ENCODE data around the gene ACR.

The ACR gene

GRCh38 chr22:50733521-50734342, 4.3 kb upstream of the ACR start:
- no peak overlapping the region for H3K9ac ChIP-seq (ENCODE audit: low read depth, low read length, poor library complexity, severe bottlenecking)
- H3K4me3 ChIP-seq (ENCODE audit: low read length, poor library complexity, severe bottlenecking), result no peak overlapping the region
- no peaks in the 10 kb centered on the region for H3K9me2 ChIP-seq (replicated peaks; ENCODE audit: low read depth, low read length)
- H4K20me1 ChIP-seq (ENCODE audit: insufficient read depth, low read length, poor library complexity, severe bottlenecking), result no peaks in the 10 kb centered on the region
- no peak overlapping the region for H3K4me2 ChIP-seq (ENCODE audit: low read depth, low read length, poor library complexity, severe bottlenecking)
- H3K9me3 ChIP-seq (ENCODE audit: insufficient read depth, low read depth, low read length), result no peaks in the 10 kb centered on the region; the same call in 1 of the 2 replicates
- no peaks in the 10 kb centered on the region for H3K36me3 ChIP-seq (ENCODE audit: insufficient read depth, low read length)
- no peak overlapping the region for H2AFZ ChIP-seq (ENCODE audit: low read length)
- H3K27me3 ChIP-seq (ENCODE audit: insufficient read depth, low read length, poor library complexity, severe bottlenecking), result no peaks in the 10 kb centered on the region
- H3K79me2 ChIP-seq (ENCODE audit: insufficient read depth, low read length), result no peaks in the 10 kb centered on the region
- TF ChIP-seq, protein P1, sequence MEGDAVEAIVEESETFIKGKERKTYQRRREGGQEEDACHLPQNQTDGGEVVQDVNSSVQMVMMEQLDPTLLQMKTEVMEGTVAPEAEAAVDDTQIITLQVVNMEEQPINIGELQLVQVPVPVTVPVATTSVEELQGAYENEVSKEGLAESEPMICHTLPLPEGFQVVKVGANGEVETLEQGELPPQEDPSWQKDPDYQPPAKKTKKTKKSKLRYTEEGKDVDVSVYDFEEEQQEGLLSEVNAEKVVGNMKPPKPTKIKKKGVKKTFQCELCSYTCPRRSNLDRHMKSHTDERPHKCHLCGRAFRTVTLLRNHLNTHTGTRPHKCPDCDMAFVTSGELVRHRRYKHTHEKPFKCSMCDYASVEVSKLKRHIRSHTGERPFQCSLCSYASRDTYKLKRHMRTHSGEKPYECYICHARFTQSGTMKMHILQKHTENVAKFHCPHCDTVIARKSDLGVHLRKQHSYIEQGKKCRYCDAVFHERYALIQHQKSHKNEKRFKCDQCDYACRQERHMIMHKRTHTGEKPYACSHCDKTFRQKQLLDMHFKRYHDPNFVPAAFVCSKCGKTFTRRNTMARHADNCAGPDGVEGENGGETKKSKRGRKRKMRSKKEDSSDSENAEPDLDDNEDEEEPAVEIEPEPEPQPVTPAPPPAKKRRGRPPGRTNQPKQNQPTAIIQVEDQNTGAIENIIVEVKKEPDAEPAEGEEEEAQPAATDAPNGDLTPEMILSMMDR (conservative IDR thresholded peaks at IDR 0.05; ENCODE audit: low read length), result no peak
- no peak for TF ChIP-seq EZH2phosphoT487 (IDR thresholded peaks at IDR 0.05; ENCODE audit: borderline replicate concordance)
- peaks cover 3% of the 10 kb centered on the region for H3K4me1 ChIP-seq (ENCODE audit: insufficient read depth, low read length, poor library complexity, severe bottlenecking)
- no peaks in the 10 kb centered on the region for H3F3A ChIP-seq (ENCODE audit: low read depth)

- Histone ChIP-seq H3F3A (ENCODE audit: low read depth) (no peaks in the 10 kb centered on the region), H3K9ac (ENCODE audit: low read depth, low read length, poor library complexity, severe bottlenecking) (no peak overlapping the region), H3K4me2 (ENCODE audit: low read depth, low read length, poor library complexity, severe bottlenecking) (no peak overlapping the region), H3K36me3 (ENCODE audit: insufficient read depth, low read length) (no peaks in the 10 kb centered on the region), H3K4me3 (ENCODE audit: low read length, poor library complexity, severe bottlenecking) (no peak overlapping the region), H3K9me2 (replicated peaks; ENCODE audit: low read depth, low read length) (no peaks in the 10 kb centered on the region), H3K27me3 (ENCODE audit: insufficient read depth, low read length, poor library complexity, severe bottlenecking) (no peaks in the 10 kb centered on the region), H2AFZ (ENCODE audit: low read length) (no peak overlapping the region), H3K79me2 (ENCODE audit: insufficient read depth, low read length) (no peaks in the 10 kb centered on the region), H3K4me1 (ENCODE audit: insufficient read depth, low read length, poor library complexity, severe bottlenecking) (no peaks in the 10 kb centered on the region), H3K9me3 (ENCODE audit: insufficient read depth, low read depth, low read length) (no peaks in the 10 kb centered on the region; the same call in 1 of the 2 replicates), H4K20me1 (ENCODE audit: insufficient read depth, low read length, poor library complexity, severe bottlenecking) (no peaks in the 10 kb centered on the region)
- TF ChIP-seq EZH2phosphoT487 (IDR thresholded peaks at IDR 0.05; ENCODE audit: borderline replicate concordance), result no peak
- TF ChIP-seq, protein P1 (conservative IDR thresholded peaks at IDR 0.05; ENCODE audit: low read length), result no peak
Measured at GRCh38 chr22:50734343-50734771, 3.6 kb upstream of the ACR start.

- no peak overlapping the region for H3K4me2 ChIP-seq (ENCODE audit: low read depth, low read length, poor library complexity, severe bottlenecking)
- TF ChIP-seq, protein P1 (conservative IDR thresholded peaks at IDR 0.05; ENCODE audit: low read length), result no peak
- TF ChIP-seq EZH2phosphoT487 (IDR thresholded peaks at IDR 0.05; ENCODE audit: borderline replicate concordance), result no peak
Measured at GRCh38 chr22:50734986-50735738, 2.8 kb upstream of the ACR start.

More at GRCh38 chr22:50734986-50735738, 2.8 kb upstream of the ACR start:
- Histone ChIP-seq H3K9me3 (ENCODE audit: insufficient read depth, low read depth, low read length) (no peaks in the 10 kb centered on the region; the same call in 1 of the 2 replicates), H3K36me3 (ENCODE audit: insufficient read depth, low read length) (no peaks in the 10 kb centered on the region), H3K79me2 (ENCODE audit: insufficient read depth, low read length) (no peaks in the 10 kb centered on the region), H2AFZ (ENCODE audit: low read length) (no peak overlapping the region), H3K9me2 (replicated peaks; ENCODE audit: low read depth, low read length) (no peaks in the 10 kb centered on the region), H3K9ac (ENCODE audit: low read depth, low read length, poor library complexity, severe bottlenecking) (no peak overlapping the region), H4K20me1 (ENCODE audit: insufficient read depth, low read length, poor library complexity, severe bottlenecking) (no peaks in the 10 kb centered on the region), H3K27me3 (ENCODE audit: insufficient read depth, low read length, poor library complexity, severe bottlenecking) (no peaks in the 10 kb centered on the region), H3K4me3 (ENCODE audit: low read length, poor library complexity, severe bottlenecking) (no peak overlapping the region), H3K4me1 (ENCODE audit: insufficient read depth, low read length, poor library complexity, severe bottlenecking) (no peaks in the 10 kb centered on the region), H3F3A (ENCODE audit: low read depth) (no peaks in the 10 kb centered on the region)

All from Loucy (cell line).